Effector memory CD4-positive, alpha-beta T cell (primary cell): ENCODE measurements around the gene NPY1R.

Experiments used
- DNase-seq, 3 donors: peaks; one replicate each; pipeline ENCODE4 v3.0.0-alpha.2; 2020
- H3K27ac ChIP-seq: 2 replicates; pipeline ENCODE4 v1.7.0; 2013; ENCODE audit warnings: mild to moderate bottlenecking, low read length, moderate library complexity; ENCODE audit not compliant: insufficient read depth, poor library complexity, severe bottlenecking
- H3K27me3 ChIP-seq: replicated peaks from 2 replicates; pipeline ENCODE4 v1.7.0; 2013; ENCODE audit warnings: mild to moderate bottlenecking, low read length; ENCODE audit not compliant: insufficient read depth, control insufficient read depth, poor library complexity, severe bottlenecking
- H3K36me3 ChIP-seq: 2 replicates; pipeline ENCODE4 v1.7.0; 2013; ENCODE audit warnings: mild to moderate bottlenecking, low read length, moderate library complexity; ENCODE audit not compliant: control insufficient read depth, insufficient read depth
- H3K4me1 ChIP-seq: 2 replicates; pipeline ENCODE4 v1.7.0; 2013; ENCODE audit warnings: low read length, mild to moderate bottlenecking; ENCODE audit not compliant: control insufficient read depth, insufficient read depth, poor library complexity, severe bottlenecking
- H3K4me3 ChIP-seq: 2 replicates; pipeline ENCODE4 v1.7.0; 2013; ENCODE audit warnings: low read length, low read depth, mild to moderate bottlenecking; ENCODE audit not compliant: insufficient read depth, poor library complexity, severe bottlenecking
- H3K9me3 ChIP-seq: 2 replicates; pipeline ENCODE4 v1.7.0; 2013; ENCODE audit warnings: mild to moderate bottlenecking, low read length, moderate library complexity; ENCODE audit not compliant: control insufficient read depth

NPY1R gene

DNA sequence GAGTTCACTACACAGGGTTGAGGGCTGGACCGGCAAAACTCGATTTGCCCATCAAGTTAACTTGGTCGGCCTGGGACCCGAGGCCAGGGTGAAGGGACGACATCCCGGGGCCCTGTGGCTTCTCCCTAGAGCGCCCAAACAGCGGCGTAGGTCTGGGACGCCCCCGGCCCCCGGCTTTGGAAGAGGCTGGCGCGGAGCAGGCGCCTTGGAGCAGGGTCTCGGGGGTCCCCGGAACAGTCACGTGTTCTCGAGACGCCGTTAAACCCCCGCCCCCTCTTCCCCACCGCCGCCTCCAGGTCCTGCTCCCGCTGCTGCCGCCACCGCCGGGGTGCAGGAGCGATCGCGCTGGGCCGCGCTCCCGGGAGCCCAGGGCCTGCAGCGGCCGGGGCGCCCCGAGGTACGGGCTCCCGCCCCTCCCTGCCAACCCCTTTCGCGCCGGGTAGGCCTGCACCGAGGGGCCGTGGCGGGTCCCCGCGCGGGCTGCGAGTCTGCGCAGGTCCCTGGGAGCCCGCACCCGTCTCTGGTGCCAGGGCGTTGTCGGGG, 11.3 kb upstream of the NPY1R start, which contains the start of gene NPY5R:
TSS of gene NPY5R (plus strand) at position 289 of the 543 bp plus-strand sequence. CDS start 6,382 bp downstream, outside the sequence.
- no peaks in the 10 kb centered on the region for H3K36me3 ChIP-seq
- no peak within 1 kb of the TSS for H3K4me3 ChIP-seq
- H3K27ac ChIP-seq, result no peak within 1 kb of the TSS
- no peak for DNase-seq
- H3K27me3 ChIP-seq, result peaks cover 6% of the 10 kb centered on the region
- H3K9me3 ChIP-seq, result no peaks in the 10 kb centered on the region
- H3K4me1 ChIP-seq, result no peaks in the 10 kb centered on the region

- Histone ChIP-seq H3K27ac (no peak overlapping the region), H3K9me3 (no peaks in the 10 kb centered on the region), H3K4me1 (no peaks in the 10 kb centered on the region), H3K27me3 (peaks cover 24% of the 10 kb centered on the region), H3K4me3 (no peak overlapping the region), H3K36me3 (no peaks in the 10 kb centered on the region)
- DNase-seq, result no peak
These were observed 3.0 kb upstream of the NPY1R start for GRCh38 chr4:163335384-163335783.

DNA sequence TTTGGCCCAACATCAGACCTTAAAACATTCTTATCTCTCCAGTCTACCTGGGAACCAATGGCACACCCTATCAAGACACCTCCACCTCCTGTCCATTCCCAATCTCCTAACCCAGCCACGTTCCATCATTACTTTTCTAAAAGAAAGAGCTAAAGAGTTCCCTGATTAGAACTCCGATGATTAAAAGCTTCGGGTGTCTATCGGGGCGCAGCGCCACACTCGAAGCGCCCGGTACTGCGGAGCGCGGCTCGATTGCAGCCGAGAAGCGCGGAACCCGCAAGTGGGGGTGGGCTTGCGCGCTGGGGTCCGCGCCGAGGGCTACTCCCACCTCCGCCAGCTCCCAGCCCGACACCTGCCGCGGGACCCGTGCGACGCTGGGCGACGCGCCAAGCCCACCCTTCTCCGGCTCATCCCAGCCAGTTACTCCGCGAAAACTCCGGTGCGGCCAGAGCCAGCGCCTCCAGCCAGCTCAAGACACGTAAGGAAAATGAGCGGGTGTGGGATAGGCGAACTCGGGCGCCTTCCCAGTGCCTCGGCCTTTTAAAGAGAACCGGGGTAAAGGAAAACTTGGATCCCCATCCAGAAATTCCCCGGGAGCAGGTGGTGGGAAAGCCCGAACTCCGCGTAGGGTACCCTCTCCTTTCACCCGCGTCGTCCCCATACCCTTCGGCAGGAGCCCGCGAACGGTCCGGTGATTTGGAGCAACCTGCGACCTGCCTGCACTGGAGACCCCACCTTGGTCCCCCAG, 593 bp downstream of the NPY1R start:
- H3K4me3 ChIP-seq, result no peak overlapping the region
- H3K27ac ChIP-seq, result no peak overlapping the region
- H3K36me3 ChIP-seq, result no peaks in the 10 kb centered on the region
- H3K27me3 ChIP-seq, result peaks cover 24% of the 10 kb centered on the region
- no peak for DNase-seq
- H3K4me1 ChIP-seq, result no peaks in the 10 kb centered on the region
- H3K9me3 ChIP-seq, result no peaks in the 10 kb centered on the region

- no peaks in the 10 kb centered on the region for H3K36me3 ChIP-seq
- no peak overlapping the region for H3K27ac ChIP-seq
- H3K4me1 ChIP-seq, result no peaks in the 10 kb centered on the region
- DNase-seq, result no peak
- H3K4me3 ChIP-seq, result no peak overlapping the region
- peaks cover 24% of the 10 kb centered on the region for H3K27me3 ChIP-seq
- no peaks in the 10 kb centered on the region for H3K9me3 ChIP-seq
These were observed 1.3 kb downstream of the NPY1R start for GRCh38 chr4:163330916-163331628.

DNA sequence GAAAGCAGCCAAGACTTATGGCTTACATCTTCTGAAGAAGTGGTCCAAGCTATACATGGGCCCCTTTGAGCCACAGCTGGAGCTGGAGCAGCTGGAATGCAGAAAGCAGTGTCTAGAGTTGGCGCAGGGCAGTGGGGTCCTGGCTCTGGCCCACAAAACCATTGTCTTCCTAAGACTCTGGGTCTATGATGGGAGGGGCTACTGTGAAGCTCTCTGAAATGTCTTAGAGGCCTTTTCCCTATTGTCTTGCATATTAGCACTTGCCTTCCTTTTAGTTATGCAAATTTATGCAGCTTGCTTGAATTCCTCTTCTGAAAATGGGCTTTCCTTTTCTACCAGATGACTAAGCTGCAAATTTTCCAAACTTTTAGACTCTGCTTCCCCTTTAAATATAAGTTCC, 15.3 kb downstream of the NPY1R start:
- no peaks in the 10 kb centered on the region for H3K27me3 ChIP-seq
- H3K9me3 ChIP-seq, result peaks cover 8% of the 10 kb centered on the region
- no peaks in the 10 kb centered on the region for H3K36me3 ChIP-seq
- DNase-seq, result no peak
- no peaks in the 10 kb centered on the region for H3K4me1 ChIP-seq
- no peak overlapping the region for H3K27ac ChIP-seq
- H3K4me3 ChIP-seq, result no peak overlapping the region

GRCh38 chr4:163309466-163309865, 22.9 kb downstream of the NPY1R start:
- no peaks in the 10 kb centered on the region for H3K36me3 ChIP-seq
- no peaks in the 10 kb centered on the region for H3K27me3 ChIP-seq
- H3K4me3 ChIP-seq, result no peak overlapping the region
- H3K9me3 ChIP-seq, result no peaks in the 10 kb centered on the region
- no peak overlapping the region for H3K27ac ChIP-seq
- no peaks in the 10 kb centered on the region for H3K4me1 ChIP-seq
- no peak for DNase-seq

GRCh38 chr4:163303069-163303468, 29.3 kb downstream of the NPY1R start:
- no peaks in the 10 kb centered on the region for H3K36me3 ChIP-seq
- no peak overlapping the region for H3K4me3 ChIP-seq
- DNase-seq, result no peak
- H3K27ac ChIP-seq, result no peak overlapping the region
- no peaks in the 10 kb centered on the region for H3K9me3 ChIP-seq
- no peaks in the 10 kb centered on the region for H3K4me1 ChIP-seq
- no peaks in the 10 kb centered on the region for H3K27me3 ChIP-seq

DNA sequence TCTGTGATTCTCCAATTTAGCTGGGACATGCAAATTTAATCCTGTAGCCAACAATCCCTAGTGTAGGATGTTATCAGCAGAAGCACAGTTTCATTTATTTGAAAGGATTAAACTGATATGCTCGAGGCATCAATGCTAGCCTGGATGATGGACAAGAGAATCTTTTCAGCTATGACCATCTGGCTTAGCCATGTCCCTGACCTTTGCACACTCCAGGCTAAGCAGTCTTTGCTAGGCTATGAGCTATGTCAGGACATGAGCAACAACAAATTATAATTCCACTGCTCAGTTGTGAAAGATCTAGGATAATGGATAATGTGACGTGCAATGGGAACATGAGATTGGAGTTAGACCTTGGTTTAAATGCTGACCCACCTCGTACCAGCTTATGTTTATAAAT, 32.0 kb downstream of the NPY1R start:
- Histone ChIP-seq H3K4me3 (no peak overlapping the region), H3K4me1 (no peaks in the 10 kb centered on the region), H3K9me3 (no peaks in the 10 kb centered on the region), H3K27me3 (no peaks in the 10 kb centered on the region), H3K27ac (no peak overlapping the region), H3K36me3 (no peaks in the 10 kb centered on the region)
- DNase-seq, result no peak

GRCh38 chr4:163295138-163295537, 37.3 kb downstream of the NPY1R start:
- no peaks in the 10 kb centered on the region for H3K27me3 ChIP-seq
- no peak overlapping the region for H3K4me3 ChIP-seq
- no peaks in the 10 kb centered on the region for H3K9me3 ChIP-seq
- no peaks in the 10 kb centered on the region for H3K4me1 ChIP-seq
- no peaks in the 10 kb centered on the region for H3K36me3 ChIP-seq
- H3K27ac ChIP-seq, result no peak overlapping the region
- DNase-seq, result no peak

GRCh38 chr4:163284304-163284703, 48.1 kb downstream of the NPY1R start:
- no peaks in the 10 kb centered on the region for H3K36me3 ChIP-seq
- no peaks in the 10 kb centered on the region for H3K4me1 ChIP-seq
- no peaks in the 10 kb centered on the region for H3K9me3 ChIP-seq
- peaks cover 2% of the 10 kb centered on the region for H3K27me3 ChIP-seq
- H3K4me3 ChIP-seq, result no peak overlapping the region
- H3K27ac ChIP-seq, result no peak overlapping the region
- DNase-seq, result no peak
